Endothelial cell of umbilical vein (primary cell): ENCODE results near the gene AICDA. TPM values are rescaled to one million over a fixed set of nuclear protein-coding genes. Genes with fewer than 3 reads are reported as not detected.

Experiments
- BruUV-seq: library from RNA; stranded (reverse); fragments of 400-500 nt; replicated peaks from 2 replicates; lab custom pipeline; 2021; lab: Mats Ljungman, UMichigan
- CTCF ChIA-PET: fragments of 300-600, 350-600 bp; sonication (Branson Sonifier 250); formaldehyde crosslinking; loops from one replicate; lab custom pipeline; 2021; ENCODE audit warnings: antibody characterized with exemption, inconsistent platforms; lab: Charles Lee
- POLR2A ChIA-PET: fragments of 300-600, 350-600 bp; sonication (Branson Sonifier 250); formaldehyde crosslinking; loops from one replicate; lab custom pipeline; 2021; ENCODE audit warnings: antibody characterized with exemption, inconsistent platforms; lab: Charles Lee
- DNase-seq: peaks from one replicate; pipeline ENCODE4 v3.0.0-alpha.2; 2011; ENCODE audit warnings: low read depth, low spot score
- FAIRE-seq: peaks from 2 replicates; lab custom pipeline; 2011; peaks lifted over from hg19 to GRCh38; lab: Jason Lieb, UNC
- H2AFZ ChIP-seq: 2 replicates; pipeline ENCODE4 v1.6.0; 2012; ENCODE audit warnings: low read depth, low read length, control low read depth, inconsistent platforms
- H3K27ac ChIP-seq: 2 replicates; pipeline ENCODE4 v1.5.1; 2011; ENCODE audit warnings: low read depth, mild to moderate bottlenecking, control low read depth, low read length, moderate library complexity; ENCODE audit not compliant: insufficient read depth
- H3K27me3 ChIP-seq, 2 experiments: 2 replicates each; pipeline versions ENCODE4 v1.6.0 to v1.6.1; 2011; ENCODE audit warnings: low read length in 2 of 2, mixed read lengths in 1 of 2; ENCODE audit not compliant: control insufficient read depth in 2 of 2, insufficient read depth in 2 of 2
- H3K36me3 ChIP-seq, 2 experiments: 2 replicates in 1 of 2; 3 replicates in 1 of 2; pipeline ENCODE4 v1.5.1; 2011; ENCODE audit warnings: low read length in 2 of 2, mild to moderate bottlenecking in 1 of 2, moderate library complexity in 1 of 2; ENCODE audit not compliant: control insufficient read depth in 2 of 2, insufficient read depth in 2 of 2; ENCODE audit errors: extremely low read depth in 1 of 2
- H3K4me1 ChIP-seq: 3 replicates; pipeline ENCODE4 v1.5.1; 2011; ENCODE audit warnings: mild to moderate bottlenecking, low read length; ENCODE audit not compliant: control insufficient read depth, insufficient read depth; ENCODE audit errors: extremely low read depth
- H3K4me2 ChIP-seq: 2 replicates; pipeline ENCODE4 v1.6.1; 2011; ENCODE audit warnings: low read length, control low read depth, mixed read lengths; ENCODE audit not compliant: insufficient read depth
- H3K4me3 ChIP-seq, 3 experiments: fragments of 200-600 bp in 1 of 3; sonication (generic), shearing (Covaris generic) in 1 of 3; replicated peaks in 1 of 3; 2 replicates each; pipeline ENCODE4 v1.5.1; 2011 to 2016; ENCODE audit warnings: control low read depth in 3 of 3, low read length in 3 of 3, mild to moderate bottlenecking in 2 of 3, inconsistent platforms in 1 of 3, low read depth in 1 of 3, moderate library complexity in 1 of 3; ENCODE audit not compliant: insufficient read depth in 1 of 3
- H3K79me2 ChIP-seq: 2 replicates; pipeline ENCODE4 v1.6.0; 2012; ENCODE audit warnings: low read length, inconsistent platforms; ENCODE audit not compliant: control insufficient read depth, insufficient read depth
- H3K9ac ChIP-seq: replicated peaks from 2 replicates; pipeline ENCODE3; 2011; ENCODE audit warnings: low read length, control low read depth; ENCODE audit not compliant: insufficient read depth; ENCODE audit errors: extremely low read depth
- H3K9me1 ChIP-seq: replicated peaks from 3 replicates; pipeline ENCODE4 v1.6.0; 2011; ENCODE audit warnings: mild to moderate bottlenecking, low read length; ENCODE audit not compliant: control insufficient read depth, insufficient read depth; ENCODE audit errors: extremely low read depth
- H3K9me3 ChIP-seq: replicated peaks from 2 replicates; pipeline ENCODE4 v1.5.1; 2012; ENCODE audit warnings: low read length, inconsistent platforms; ENCODE audit not compliant: control insufficient read depth, insufficient read depth
- H4K20me1 ChIP-seq: replicated peaks from 2 replicates; pipeline ENCODE3; 2011; ENCODE audit warnings: mild to moderate bottlenecking, low read length; ENCODE audit not compliant: control insufficient read depth, insufficient read depth; ENCODE audit errors: extremely low read depth
- CTCF ChIP-seq, 2 donors: IDR thresholded peaks; 1 replicate in 1 of 2; 2 replicates in 1 of 2; pipeline ENCODE4 v1.5.1; 2011; ENCODE audit warnings: low read length in 2 of 2, mild to moderate bottlenecking in 2 of 2, moderate library complexity in 2 of 2, control low read depth in 1 of 2, inconsistent platforms in 1 of 2, low read depth in 1 of 2; ENCODE audit not compliant: insufficient read depth in 1 of 2; ENCODE audit errors: extremely low read depth in 1 of 2
- EZH2 ChIP-seq: IDR thresholded peaks from 2 replicates; pipeline ENCODE4 v1.6.1; 2012; ENCODE audit warnings: borderline replicate concordance, low read depth, mild to moderate bottlenecking, moderate library complexity, low read length, inconsistent platforms; ENCODE audit not compliant: severe bottlenecking
- FOS ChIP-seq: IDR thresholded peaks from 2 replicates; pipeline ENCODE4 v1.6.1; 2011; ENCODE audit warnings: mild to moderate bottlenecking, low read length, moderate library complexity, borderline replicate concordance; ENCODE audit not compliant: insufficient read depth
- GATA2 ChIP-seq: IDR thresholded peaks from 2 replicates; pipeline ENCODE4 v1.7.0; 2011; ENCODE audit warnings: low read depth, mild to moderate bottlenecking, moderate library complexity, mixed read lengths, low read length; ENCODE audit not compliant: insufficient read length, insufficient read depth
- JUN ChIP-seq: IDR thresholded peaks from 2 replicates; pipeline ENCODE4 v1.6.1; 2011; ENCODE audit warnings: borderline replicate concordance, low read depth; ENCODE audit not compliant: insufficient read length, insufficient read depth
- MAX ChIP-seq: IDR thresholded peaks from 2 replicates; pipeline ENCODE4 v1.6.1; 2011; ENCODE audit not compliant: insufficient read depth, insufficient read length
- MYC ChIP-seq: IDR thresholded peaks from one replicate; pipeline ENCODE4 v1.6.1; 2011; ENCODE audit warnings: mild to moderate bottlenecking, low read depth, low read length
- POLR2A ChIP-seq: IDR thresholded peaks from 2 replicates; pipeline ENCODE4 v1.6.1; 2012; ENCODE audit warnings: low read depth, mild to moderate bottlenecking, control low read depth, low read length
- POLR2AphosphoS5 ChIP-seq: IDR thresholded peaks from 2 replicates; pipeline ENCODE4 v1.6.1; 2012; ENCODE audit warnings: low read depth, mild to moderate bottlenecking, control low read depth, low read length, moderate library complexity; ENCODE audit not compliant: insufficient read depth
- dilution Hi-C: fragments of 300-500 bp; cut with MboI; formaldehyde crosslinking; loops from one replicate; pipeline ENCODE4 v1.15.0; 2019; ENCODE audit warnings: low sequenced_read_pairs; ENCODE audit not compliant: extremely low pct_ligation_motif_present
- intact Hi-C: fragments of 100-400 bp; cut with micrococcal nuclease; formaldehyde crosslinking; loops from one replicate; pipeline ENCODE4 v1.10.0; 2022
- polyA plus RNA-seq, 4 experiments: library from polyadenylated mRNA; depleted of rRNA in 3 of 4; stranded (reverse) in 3 of 4; unstranded in 1 of 4; fragments of >200 nt; gene quantifications; 2 replicates each; pipeline versions ENCODE4 v1.2.1 to v1.2.3, GENCODE V29; 2011 to 2012; ENCODE audit warnings: missing spikeins in 1 of 4
- total RNA-seq: library from RNA; stranded (reverse); gene quantifications from 2 replicates; pipeline ENCODE4 v1.2.3, GENCODE V29; 2021

Gene AICDA
- total and polyA plus RNA-seq, 2 donors (not counting 3 experiments of a cell fraction or from before 2014, with no cell fraction given): not detected

GRCh38 chr12:8661751-8662150, 49.1 kb upstream of the AICDA start:
- H3K79me2 ChIP-seq: no peaks in the 10 kb centered on the region
- H3K27me3 ChIP-seq: peaks cover 2 to 9% of the 10 kb centered on the region in 2 experiments
- no peak overlapping the region for H3K27ac ChIP-seq
- ChIA-PET POLR2A (no interaction called here), CTCF (interaction anchor here (1.2 to 2.0 kb wide), 4 partner anchors 15 to 388 kb away, joined by 3 to 13 read pairs (median 7); no protein-coding TSS in a partner anchor)
- BruUV-seq: no TSS peak
- FAIRE-seq: no peak
- no peaks in the 10 kb centered on the region for H3K36me3 ChIP-seq
- H3K4me3 ChIP-seq: no peak overlapping the region
- no peak overlapping the region for H2AFZ ChIP-seq
- intact Hi-C loops: no loop called here
- no peaks in the 10 kb centered on the region for H3K4me1 ChIP-seq
- no peaks in the 10 kb centered on the region for H3K9me3 ChIP-seq
- dilution Hi-C loops: no loop called here
- H3K4me2 ChIP-seq: no peak overlapping the region
- TF ChIP-seq MAX (no peak), POLR2A (no peak), JUN (no peak), FOS (no peak), EZH2 (no peak), MYC (no peak), GATA2 (no peak), CTCF (IDR thresholded peaks at IDR 0.05; ENCODE audit: extremely low read depth in 1 of 2, insufficient read depth in 1 of 2, low read depth in 1 of 2, low read length in 2 of 2) (no peak), POLR2AphosphoS5 (no peak)
- no peak for DNase-seq
- no peak overlapping the region for H3K9ac ChIP-seq
- H3K9me1 ChIP-seq: no peaks in the 10 kb centered on the region
- no peaks in the 10 kb centered on the region for H4K20me1 ChIP-seq
